IMR-90 (cell line): ENCODE measurements around the gene ATXN1. TPM values are rescaled to one million over a fixed set of nuclear protein-coding genes. Genes with fewer than 3 reads are reported as not detected.

Experiments
- ATAC-seq: fragments of 200-7000 bp; cut with Tn5 transposase; 2 replicates; pipeline ENCODE4 v1.9.1; 2020; ENCODE audit warnings: low read depth, mild to moderate bottlenecking, moderate library complexity
- BruUV-seq: library from RNA; stranded (reverse); fragments of 400-500 nt; replicated peaks from 2 replicates; lab custom pipeline; 2021; lab: Mats Ljungman, UMichigan
- CTCF ChIA-PET: fragments of 300-600 bp; formaldehyde crosslinking; extraction: SDS; loops from one replicate; lab custom pipeline; 2021; ENCODE audit warnings: antibody characterized with exemption; lab: Yijun Ruan, JAX
- POLR2A ChIA-PET: fragments of 300-600 bp; sonication (Branson Sonifier 250); formaldehyde crosslinking; loops from one replicate; lab custom pipeline; 2022; ENCODE audit warnings: antibody characterized with exemption; ENCODE audit not compliant: unreplicated experiment; lab: Charles Lee
- DNase-seq: peaks from one replicate; pipeline ENCODE4 v3.0.0; 2013
- H2AFZ ChIP-seq: replicated peaks from 2 replicates; pipeline ENCODE3; 2013; ENCODE audit warnings: low read length, mild to moderate bottlenecking; ENCODE audit not compliant: poor library complexity
- H2AK5ac ChIP-seq: 2 replicates; pipeline ENCODE4 v1.6.1; 2013; ENCODE audit warnings: low read depth, low read length, inconsistent platforms
- H2AK9ac ChIP-seq: replicated peaks from 2 replicates; pipeline ENCODE3; 2013; ENCODE audit warnings: mild to moderate bottlenecking, low read depth, low read length, moderate library complexity; ENCODE audit not compliant: poor library complexity
- H2BK120ac ChIP-seq: 2 replicates; pipeline ENCODE4 v1.6.1; 2013; ENCODE audit warnings: low read depth, low read length, inconsistent platforms
- H2BK15ac ChIP-seq: 3 replicates; pipeline ENCODE4 v1.6.1; 2013; ENCODE audit warnings: low read depth, low read length, inconsistent platforms
- H2BK20ac ChIP-seq: 2 replicates; pipeline ENCODE4 v1.6.1; 2013; ENCODE audit warnings: low read depth, mild to moderate bottlenecking, inconsistent platforms, low read length, moderate library complexity
- H2BK5ac ChIP-seq: 2 replicates; pipeline ENCODE4 v1.6.1; 2013; ENCODE audit warnings: mild to moderate bottlenecking, low read depth, low read length, inconsistent platforms; ENCODE audit not compliant: poor library complexity, severe bottlenecking
- H3K14ac ChIP-seq: replicated peaks from 2 replicates; pipeline ENCODE4 v1.6.1; 2013; ENCODE audit warnings: low read depth, low read length, inconsistent platforms
- H3K18ac ChIP-seq: 2 replicates; pipeline ENCODE4 v1.6.1; 2013; ENCODE audit warnings: low read depth, low read length, control low read depth
- H3K23ac ChIP-seq: 2 replicates; pipeline ENCODE4 v1.6.1; 2013; ENCODE audit warnings: low read depth, low read length, inconsistent platforms
- H3K27ac ChIP-seq: 2 replicates; pipeline ENCODE4 v1.5.1; 2013; ENCODE audit warnings: mild to moderate bottlenecking, control low read depth, low read length; ENCODE audit not compliant: insufficient read depth
- H3K27me3 ChIP-seq: 2 replicates; pipeline ENCODE4 v1.6.1; 2013; ENCODE audit warnings: low read length; ENCODE audit not compliant: control insufficient read depth, insufficient read depth
- H3K36me3 ChIP-seq: 2 replicates; pipeline ENCODE4 v1.6.1; 2013; ENCODE audit warnings: low read length, mixed read lengths; ENCODE audit not compliant: control insufficient read depth, insufficient read depth
- H3K4ac ChIP-seq: 2 replicates; pipeline ENCODE4 v1.6.1; 2013; ENCODE audit warnings: low read depth, low read length, inconsistent platforms
- H3K4me1 ChIP-seq: 2 replicates; pipeline ENCODE4 v1.6.1; 2013; ENCODE audit warnings: low read length, mixed read lengths; ENCODE audit not compliant: control insufficient read depth, insufficient read depth
- H3K4me2 ChIP-seq: 2 replicates; pipeline ENCODE4 v1.6.1; 2013; ENCODE audit warnings: low read depth, mild to moderate bottlenecking, control low read depth, low read length, moderate library complexity
- H3K4me3 ChIP-seq: 2 replicates; pipeline ENCODE4 v1.5.1; 2013; ENCODE audit warnings: low read depth, mild to moderate bottlenecking, control low read depth, low read length, moderate library complexity; ENCODE audit not compliant: insufficient read depth
- H3K56ac ChIP-seq: 2 replicates; pipeline ENCODE4 v1.6.1; 2013; ENCODE audit warnings: low read length, inconsistent platforms; ENCODE audit not compliant: insufficient read depth; ENCODE audit errors: extremely low read depth
- H3K79me1 ChIP-seq, 2 experiments: 2 replicates each; pipeline ENCODE4 v1.6.1; 2013; ENCODE audit warnings: low read length in 2 of 2, inconsistent platforms in 1 of 2, low read depth in 1 of 2
- H3K9ac ChIP-seq: 2 replicates; pipeline ENCODE4 v1.6.1; 2013; ENCODE audit warnings: low read depth, low read length, control low read depth
- H3K9me1 ChIP-seq: 2 replicates; pipeline ENCODE4 v1.6.1; 2013; ENCODE audit warnings: low read length, inconsistent platforms; ENCODE audit not compliant: insufficient read depth
- H3K9me3 ChIP-seq: 2 replicates; pipeline ENCODE4 v1.6.1; 2013; ENCODE audit warnings: low read length; ENCODE audit not compliant: control insufficient read depth, insufficient read depth
- H4K20me1 ChIP-seq: 2 replicates; pipeline ENCODE4 v1.6.1; 2013; ENCODE audit warnings: low read length, inconsistent platforms; ENCODE audit not compliant: insufficient read depth
- H4K5ac ChIP-seq: 2 replicates; pipeline ENCODE4 v1.6.1; 2013; ENCODE audit warnings: mild to moderate bottlenecking, low read depth, low read length, control low read depth
- H4K8ac ChIP-seq, 2 experiments: 2 replicates each; pipeline ENCODE4 v1.6.1; 2013; ENCODE audit warnings: low read depth in 2 of 2, low read length in 2 of 2, control low read depth in 1 of 2, inconsistent platforms in 1 of 2
- H4K91ac ChIP-seq: 2 replicates; pipeline ENCODE4 v1.6.1; 2013; ENCODE audit warnings: low read depth, low read length, inconsistent platforms; ENCODE audit not compliant: insufficient read depth
- CTCF ChIP-seq: conservative IDR thresholded peaks from 2 replicates; pipeline ENCODE4 v1.5.1; 2012; ENCODE audit warnings: mild to moderate bottlenecking, low read depth, low read length, improper control_type of control experiment
- ELK1 ChIP-seq: fragments of 150-350 bp; IDR thresholded peaks from 2 replicates; pipeline ENCODE4 v1.6.1; 2016; ENCODE audit warnings: low read depth, mild to moderate bottlenecking, low read length, moderate library complexity, borderline replicate concordance
- MAFK ChIP-seq: IDR thresholded peaks from 2 replicates; pipeline ENCODE4 v1.6.1; 2012; ENCODE audit warnings: low read depth, low read length, improper control_type of control experiment
- MAZ ChIP-seq: IDR thresholded peaks from 2 replicates; pipeline ENCODE4 v1.6.1; 2012; ENCODE audit warnings: low read depth, mild to moderate bottlenecking, low read length, improper control_type of control experiment, moderate library complexity, borderline replicate concordance
- SMC3 ChIP-seq: fragments of 150-350 bp; IDR thresholded peaks from 2 replicates; pipeline ENCODE4 v1.6.1; 2016; ENCODE audit warnings: low read depth, mild to moderate bottlenecking, antibody characterized with exemption, low read length, moderate library complexity
- WGBS, 2 experiments: methylation state at CpG; one replicate each; pipeline versions ENCODE4 v1.1.5 to v1.1.7; 2013; ENCODE audit warnings: missing lambda C conversion rate in 2 of 2; ENCODE audit not compliant: insufficient read length in 1 of 2; ENCODE audit errors: extremely low coverage in 2 of 2; 5-methylcytosine and 5-hydroxymethylcytosine counted together
- dilution Hi-C: fragments of 300-500 bp; cut with HindIII; formaldehyde crosslinking; loops from one replicate; pipeline ENCODE4 v1.14.3; 2018; ENCODE audit warnings: low sequenced_read_pairs; ENCODE audit not compliant: unreplicated experiment
- in situ Hi-C: fragments of 300-500 bp; cut with MboI; formaldehyde crosslinking; loops from 3 replicates; pipeline ENCODE4 v1.14.3; 2019; ENCODE audit warnings: low sequenced_read_pairs, inconsistent platforms, mixed read lengths
- intact Hi-C: fragments of 100-400 bp; cut with micrococcal nuclease; formaldehyde crosslinking; loops from 2 replicates; pipeline ENCODE4 v1.10.0; 2022
- polyA plus RNA-seq, 3 experiments: library from polyadenylated mRNA; depleted of rRNA; stranded (reverse); fragments of >200 nt; gene quantifications; 2 replicates each; pipeline ENCODE4 v1.2.3, GENCODE V29; 2012; ENCODE audit warnings: low replicate concordance in 1 of 3
- total RNA-seq: library from RNA; depleted of rRNA; stranded (reverse); fragments of >200 nt; gene quantifications from 2 replicates; pipeline ENCODE4 v1.2.3, GENCODE V29; 2012

ATXN1 gene
- total and polyA plus RNA-seq, 2 of the 4 experiments (the other 2 are of a cell fraction) = 7.3 to 11.1 TPM

- CTCF ChIA-PET = no interaction called here
- TF ChIP-seq MAZ (no peak), ELK1 (no peak), SMC3 (no peak), CTCF (no peak), MAFK (no peak)
- no TSS peak for BruUV-seq
- peaks cover 20% of the 10 kb centered on the region for H3K4me1 ChIP-seq
- H2BK15ac ChIP-seq = peak overlapping the region; percentile 49; the same call in 1 of the 3 replicates
- peak overlapping the region; percentile 50; the same call in 1 of the 2 replicates for H4K91ac ChIP-seq
- H3K36me3 ChIP-seq = peaks cover 8% of the 10 kb centered on the region; the same call in 1 of the 2 replicates
- in situ Hi-C loops (loop anchor here (10.0 kb wide), 1 partner anchor 358 kb away; the partner anchor contains the start of gene ATXN1), intact Hi-C loops (loop anchor here (10.0 kb wide), 1 partner anchor 558 kb away; no protein-coding TSS in a partner anchor), dilution Hi-C loops (no loop called here)
- no peaks in the 10 kb centered on the region for H3K9me3 ChIP-seq
- no peak overlapping the region for H3K4me3 ChIP-seq
- no CpG with 5 or more reads among the region's 2 CpGs for WGBS, 2 experiments
- H3K14ac ChIP-seq = peak overlapping the region; percentile 72
- ATAC-seq (no peak), DNase-seq (no peak)
- no peak overlapping the region; the same call in 1 of the 2 replicates for H2AK5ac ChIP-seq
- H3K4me2 ChIP-seq = peak overlapping the region; percentile 22; the same call in 1 of the 2 replicates
- no peak overlapping the region for H3K23ac ChIP-seq
- H3K18ac ChIP-seq = peak overlapping the region; percentile 72; the same call in 1 of the 2 replicates
- H3K9ac ChIP-seq = no peak overlapping the region
- H3K56ac ChIP-seq = no peak overlapping the region
- H4K8ac ChIP-seq = 0 out of 4 replicates have a peak overlapping the region, but pooled peaks of 1 of the 2 experiments have one; percentile 38
- H2BK20ac ChIP-seq = peak overlapping the region; percentile 18; the same call in 1 of the 2 replicates
- POLR2A ChIA-PET = no interaction called here
- H3K27ac ChIP-seq = no peak overlapping the region
- H2AK9ac ChIP-seq = no peak overlapping the region
- no peak overlapping the region for H2AFZ ChIP-seq
- H3K4ac ChIP-seq = peak overlapping the region; percentile 42; the same call in 1 of the 2 replicates
- no peak overlapping the region for H2BK5ac ChIP-seq
- no peaks in the 10 kb centered on the region for H4K20me1 ChIP-seq
- H2BK120ac ChIP-seq = 0 out of 2 replicates have a peak overlapping the region, but pooled peaks have one; percentile 62
- peaks cover 11% of the 10 kb centered on the region for H3K9me1 ChIP-seq
- H4K5ac ChIP-seq = peak overlapping the region; percentile 44; the same call in 1 of the 2 replicates
- peaks cover 9 to 12% of the 10 kb centered on the region in 2 experiments; a peak in 2 of 4 replicates for H3K79me1 ChIP-seq
- no peaks in the 10 kb centered on the region for H3K27me3 ChIP-seq
Measured at GRCh38 chr6:16406966-16407365, 354.3 kb downstream of the ATXN1 start.
